NT2/D1 (cell line): ENCODE results near the gene CA4.
A peak's percentile ranks its signal among the peaks of the same experiment; 100 is the strongest.

Source experiments
- DNase-seq: peaks from one replicate; pipeline ENCODE4 v3.0.0-alpha.2; 2011; ENCODE audit warnings: low read depth, low spot score
- H3K27me3 ChIP-seq: 2 replicates; pipeline ENCODE4 v1.6.0; 2011; ENCODE audit warnings: mild to moderate bottlenecking; ENCODE audit not compliant: insufficient read length, insufficient read depth
- H3K36me3 ChIP-seq: 2 replicates; pipeline ENCODE4 v1.6.1; 2011; ENCODE audit warnings: mild to moderate bottlenecking, low read length, mixed read lengths; ENCODE audit not compliant: insufficient read depth, insufficient read length
- H3K4me1 ChIP-seq: 2 replicates; pipeline ENCODE4 v1.5.1; 2011; ENCODE audit not compliant: insufficient read depth, insufficient read length
- H3K4me3 ChIP-seq: 2 replicates; pipeline ENCODE4 v1.5.1; 2011; ENCODE audit warnings: low read depth; ENCODE audit not compliant: insufficient read length
- H3K9ac ChIP-seq: 2 replicates; pipeline ENCODE4 v1.6.0; 2011; ENCODE audit warnings: low read depth; ENCODE audit not compliant: insufficient read length
- H3K9me3 ChIP-seq: 2 replicates; pipeline ENCODE4 v1.5.1; 2011; ENCODE audit warnings: mild to moderate bottlenecking, low read length; ENCODE audit not compliant: insufficient read depth
- SUZ12 ChIP-seq: IDR thresholded peaks from 2 replicates; pipeline ENCODE4 v1.6.1; 2011; ENCODE audit not compliant: insufficient read length, insufficient read depth; ENCODE audit errors: extremely low read depth
- YY1 ChIP-seq: IDR thresholded peaks from 2 replicates; pipeline ENCODE4 v1.6.1; 2011; ENCODE audit not compliant: insufficient read length, insufficient read depth
- ZNF274 ChIP-seq: IDR thresholded peaks from 2 replicates; pipeline ENCODE4 v1.6.1; 2011; ENCODE audit warnings: mild to moderate bottlenecking, low read depth, low read length

Gene CA4

GRCh38 chr17:60127068-60128064 is 22.4 kb upstream of the CA4 start:
- H3K9me3 ChIP-seq, result no peaks in the 10 kb centered on the region
- H3K4me1 ChIP-seq, result no peaks in the 10 kb centered on the region
- peaks cover 2% of the 10 kb centered on the region for H3K36me3 ChIP-seq
- no peaks in the 10 kb centered on the region for H3K27me3 ChIP-seq
- no peak for DNase-seq
- no peak overlapping the region for H3K4me3 ChIP-seq
- no peak for TF ChIP-seq ZNF274
- no peak for TF ChIP-seq SUZ12
- TF ChIP-seq YY1, result no peak
- no peak overlapping the region for H3K9ac ChIP-seq

GRCh38 chr17:60128171-60128859 is 21.5 kb upstream of the CA4 start:
- TF ChIP-seq YY1, result no peak
- no peak for TF ChIP-seq SUZ12
- TF ChIP-seq ZNF274, result no peak
- Histone ChIP-seq H3K27me3 (no peaks in the 10 kb centered on the region), H3K36me3 (peaks cover 9% of the 10 kb centered on the region), H3K9me3 (no peaks in the 10 kb centered on the region), H3K4me3 (no peak overlapping the region), H3K9ac (no peak overlapping the region), H3K4me1 (no peaks in the 10 kb centered on the region)
- no peak for DNase-seq

DNA sequence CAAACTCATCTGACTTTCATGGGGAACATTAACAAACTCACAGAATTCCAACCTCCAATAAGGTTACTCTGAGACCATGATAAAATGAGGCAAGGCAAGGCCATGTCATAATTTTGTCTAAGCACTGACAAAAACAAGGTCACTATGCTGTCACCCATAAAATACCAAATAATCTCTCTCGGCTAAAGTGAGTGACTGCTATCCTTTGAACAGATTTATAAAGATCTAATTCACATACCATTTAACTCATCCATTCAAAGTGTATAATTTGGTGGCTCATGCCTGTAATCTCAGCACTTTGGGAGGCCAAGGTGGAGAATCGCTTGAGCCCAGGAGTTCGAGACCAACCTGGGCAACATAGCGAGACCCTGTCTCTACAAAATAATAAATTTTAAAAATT is 20.6 kb upstream of the CA4 start:
- H3K9me3 ChIP-seq, result no peaks in the 10 kb centered on the region
- no peaks in the 10 kb centered on the region for H3K27me3 ChIP-seq
- no peaks in the 10 kb centered on the region for H3K4me1 ChIP-seq
- no peak for DNase-seq
- no peak overlapping the region for H3K9ac ChIP-seq
- TF ChIP-seq ZNF274 (no peak), YY1 (no peak), SUZ12 (no peak)
- no peak overlapping the region for H3K4me3 ChIP-seq
- peaks cover 13% of the 10 kb centered on the region for H3K36me3 ChIP-seq

GRCh38 chr17:60130466-60130865 is 19.3 kb upstream of the CA4 start:
- no peak overlapping the region for H3K4me3 ChIP-seq
- no peak for DNase-seq
- no peaks in the 10 kb centered on the region for H3K4me1 ChIP-seq
- no peak for TF ChIP-seq ZNF274
- TF ChIP-seq YY1, result no peak
- no peak for TF ChIP-seq SUZ12
- H3K36me3 ChIP-seq, result peaks cover 13% of the 10 kb centered on the region
- no peak overlapping the region for H3K9ac ChIP-seq
- no peaks in the 10 kb centered on the region for H3K9me3 ChIP-seq
- no peaks in the 10 kb centered on the region for H3K27me3 ChIP-seq

DNA sequence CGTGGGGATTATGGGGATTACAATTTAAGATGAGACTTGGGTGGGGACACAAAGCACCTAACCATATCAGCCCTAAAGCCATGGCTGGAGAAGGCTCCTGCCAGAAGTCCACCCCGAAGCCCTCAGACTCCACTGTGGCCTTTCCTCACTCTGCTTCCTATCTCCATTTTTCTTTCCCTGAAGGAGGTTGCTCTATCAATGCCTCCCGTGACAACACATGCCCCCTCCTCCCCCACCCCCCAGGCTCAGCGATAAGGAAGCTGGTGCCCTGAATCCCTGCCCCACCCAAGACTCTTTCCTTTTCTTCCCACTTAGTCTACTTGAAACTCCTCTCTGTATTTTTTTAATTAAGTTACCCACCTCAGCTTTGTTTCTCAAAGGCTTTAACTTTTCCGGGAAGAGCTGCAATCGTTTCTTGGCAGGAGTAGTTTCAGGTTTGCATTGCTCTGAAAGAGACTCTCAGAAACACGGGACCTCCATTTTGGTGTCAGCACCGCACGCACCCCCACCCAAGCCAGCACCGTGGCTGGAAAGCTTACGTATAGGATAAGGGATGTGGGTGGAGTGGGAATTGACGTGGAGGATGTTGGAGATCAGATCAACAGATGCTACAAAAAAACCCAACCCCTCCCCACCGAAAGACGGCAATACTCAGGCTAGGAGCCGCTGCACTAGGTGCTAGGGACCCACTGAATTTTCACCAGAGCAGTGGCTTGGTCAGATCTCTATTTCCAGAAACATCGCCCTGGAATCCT is 15.2 kb upstream of the CA4 start:
- DNase-seq, result no peak
- Histone ChIP-seq H3K4me3 (peak overlapping the region; percentile 90), H3K9me3 (no peaks in the 10 kb centered on the region), H3K36me3 (peaks cover 13% of the 10 kb centered on the region), H3K4me1 (no peaks in the 10 kb centered on the region), H3K27me3 (peaks cover 38% of the 10 kb centered on the region), H3K9ac (peak overlapping the region; percentile 94)
- TF ChIP-seq ZNF274 (no peak), YY1 (no peak), SUZ12 (no peak)

- Histone ChIP-seq H3K9ac (peak overlapping the region; percentile 94), H3K4me1 (peaks cover 3% of the 10 kb centered on the region), H3K9me3 (no peaks in the 10 kb centered on the region), H3K36me3 (peaks cover 13% of the 10 kb centered on the region), H3K4me3 (peak overlapping the region; percentile 90), H3K27me3 (peaks cover 46% of the 10 kb centered on the region)
- TF ChIP-seq ZNF274 (no peak), SUZ12 (no peak), YY1 (no peak)
- peak; percentile 72 for DNase-seq
Measured at GRCh38 chr17:60135151-60135950, 14.4 kb upstream of the CA4 start.
